Subcutaneous adipose tissue (tissue), 4 donors: ENCODE measurements around the gene CCDC112. TPM values are rescaled to one million over a fixed set of nuclear protein-coding genes. Genes with fewer than 3 reads are reported as not detected.

Source experiments
- total RNA-seq, 4 donors: library from RNA; depleted of rRNA; stranded (reverse); fragments of >200 nt; gene quantifications; one replicate each; pipeline ENCODE4 v1.1.0, GENCODE V29; 2016
- TF ChIP-seq, protein P1 (sequence below): fragments of 450-650 bp; IDR thresholded peaks from one replicate; pipeline ENCODE4 v1.5.1; 2016; ENCODE audit warnings: low read depth, mild to moderate bottlenecking, control low read depth, antibody characterized with exemption, moderate library complexity

CCDC112 gene
- total RNA-seq, 4 donors from 2014 or later, result 5.1 to 16.7 (median 14.5) TPM

DNA sequence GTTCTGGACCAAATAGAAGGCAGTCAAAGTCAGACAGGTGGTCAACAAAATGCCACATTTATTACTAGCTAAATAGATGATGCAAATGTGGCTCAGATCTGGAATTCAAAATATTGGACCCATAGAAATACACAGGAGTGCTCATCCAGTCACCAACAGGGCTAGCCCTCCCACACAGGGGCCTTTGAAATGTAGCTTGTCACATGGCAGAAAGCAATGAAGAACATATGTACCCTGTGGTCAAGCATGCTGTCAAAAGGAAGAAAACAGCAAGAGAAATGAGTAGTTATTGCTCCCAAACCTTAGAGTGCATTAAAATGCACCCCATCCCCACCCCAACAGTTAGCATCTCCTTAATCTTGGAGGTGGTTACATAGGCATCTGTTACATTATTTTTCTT is 20.9 kb upstream of the CCDC112 start:
- TF ChIP-seq, protein P1, sequence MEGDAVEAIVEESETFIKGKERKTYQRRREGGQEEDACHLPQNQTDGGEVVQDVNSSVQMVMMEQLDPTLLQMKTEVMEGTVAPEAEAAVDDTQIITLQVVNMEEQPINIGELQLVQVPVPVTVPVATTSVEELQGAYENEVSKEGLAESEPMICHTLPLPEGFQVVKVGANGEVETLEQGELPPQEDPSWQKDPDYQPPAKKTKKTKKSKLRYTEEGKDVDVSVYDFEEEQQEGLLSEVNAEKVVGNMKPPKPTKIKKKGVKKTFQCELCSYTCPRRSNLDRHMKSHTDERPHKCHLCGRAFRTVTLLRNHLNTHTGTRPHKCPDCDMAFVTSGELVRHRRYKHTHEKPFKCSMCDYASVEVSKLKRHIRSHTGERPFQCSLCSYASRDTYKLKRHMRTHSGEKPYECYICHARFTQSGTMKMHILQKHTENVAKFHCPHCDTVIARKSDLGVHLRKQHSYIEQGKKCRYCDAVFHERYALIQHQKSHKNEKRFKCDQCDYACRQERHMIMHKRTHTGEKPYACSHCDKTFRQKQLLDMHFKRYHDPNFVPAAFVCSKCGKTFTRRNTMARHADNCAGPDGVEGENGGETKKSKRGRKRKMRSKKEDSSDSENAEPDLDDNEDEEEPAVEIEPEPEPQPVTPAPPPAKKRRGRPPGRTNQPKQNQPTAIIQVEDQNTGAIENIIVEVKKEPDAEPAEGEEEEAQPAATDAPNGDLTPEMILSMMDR, result no peak

DNA sequence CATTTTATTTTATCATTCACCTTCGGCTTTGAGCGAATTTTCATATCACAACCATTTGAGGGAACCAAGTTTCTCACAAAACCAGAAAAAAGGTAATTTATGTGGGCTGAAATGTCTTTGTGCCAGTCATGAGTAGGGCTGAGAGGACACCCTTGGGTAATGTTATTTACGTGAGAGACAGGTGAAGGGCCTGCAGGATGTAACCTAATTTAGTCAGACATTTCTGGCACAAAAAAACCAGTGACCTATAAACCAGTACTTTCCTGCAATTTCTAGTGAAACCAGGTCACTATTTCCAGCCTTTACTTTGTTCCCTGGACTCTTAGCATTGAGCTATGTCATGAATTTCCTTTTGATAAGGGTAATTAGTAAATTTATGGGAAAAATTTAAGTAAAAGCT is 17.2 kb upstream of the CCDC112 start:
- TF ChIP-seq, protein P1, result no peak

DNA sequence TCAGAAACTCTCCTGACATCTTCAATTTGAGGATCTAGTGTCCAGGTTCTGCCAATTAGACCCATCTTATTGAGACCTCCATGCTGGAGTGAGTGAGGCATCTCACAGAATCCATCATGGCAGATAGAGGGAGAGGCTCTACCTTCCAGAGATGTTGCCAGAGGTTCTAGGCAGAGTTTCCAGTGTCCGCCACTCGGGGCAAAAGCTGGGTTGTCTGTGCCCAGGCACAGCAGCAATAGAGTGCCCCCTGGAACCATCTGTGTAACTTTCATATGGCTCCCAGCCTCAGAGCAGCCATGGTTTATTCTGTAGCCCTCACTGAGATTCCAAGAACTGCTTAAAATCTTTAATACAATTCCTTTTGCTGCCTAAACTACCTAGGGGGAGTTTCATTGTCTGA is 16.6 kb upstream of the CCDC112 start:
- TF ChIP-seq, protein P1, result no peak

DNA sequence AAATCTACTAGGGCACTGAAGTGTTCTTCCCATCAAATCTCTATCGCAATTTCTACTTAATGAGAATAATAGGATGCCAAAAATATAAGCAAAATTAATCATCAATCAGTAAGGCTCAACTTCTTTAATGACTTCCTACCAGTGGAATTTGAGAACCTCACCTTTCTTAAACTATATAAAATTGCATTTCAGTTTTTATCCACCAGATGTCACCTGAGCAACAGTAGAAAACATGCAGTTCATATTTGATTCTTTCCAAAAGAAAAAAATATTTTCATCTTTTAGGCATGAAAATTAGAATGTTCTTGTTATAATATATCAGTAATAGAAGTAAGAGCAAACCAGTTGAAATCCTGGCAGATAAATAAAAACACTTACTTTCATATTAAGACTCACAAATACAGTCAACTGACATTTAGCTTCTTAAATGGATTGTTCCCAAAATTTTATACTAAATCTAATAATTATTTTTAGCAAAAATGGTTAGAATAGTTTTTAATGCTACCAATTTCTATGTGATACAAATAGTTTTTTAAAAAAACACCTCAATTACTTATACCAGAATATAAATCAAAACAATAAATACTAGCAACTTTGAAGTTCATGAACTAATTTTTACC is 13.4 kb upstream of the CCDC112 start:
- TF ChIP-seq, protein P1, result no peak

DNA sequence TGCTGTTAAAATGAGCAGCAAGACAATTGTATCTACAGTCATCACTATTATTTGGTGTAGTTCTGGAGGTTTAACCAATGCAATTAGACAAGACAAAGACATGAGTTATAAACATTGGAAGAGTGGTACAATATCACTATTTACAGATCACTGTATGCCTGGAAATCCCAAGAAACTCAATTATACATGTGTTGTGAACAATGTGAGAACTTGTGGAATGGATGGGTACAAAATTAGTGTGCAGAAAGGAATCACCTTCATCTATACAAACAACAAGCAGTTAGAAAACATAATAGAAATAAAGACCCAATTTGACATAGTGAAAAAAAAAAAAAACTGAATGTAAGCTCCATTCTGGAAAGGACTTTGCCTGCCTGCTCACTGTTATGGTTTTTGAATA is 12.4 kb upstream of the CCDC112 start:
- TF ChIP-seq, protein P1, result no peak

DNA sequence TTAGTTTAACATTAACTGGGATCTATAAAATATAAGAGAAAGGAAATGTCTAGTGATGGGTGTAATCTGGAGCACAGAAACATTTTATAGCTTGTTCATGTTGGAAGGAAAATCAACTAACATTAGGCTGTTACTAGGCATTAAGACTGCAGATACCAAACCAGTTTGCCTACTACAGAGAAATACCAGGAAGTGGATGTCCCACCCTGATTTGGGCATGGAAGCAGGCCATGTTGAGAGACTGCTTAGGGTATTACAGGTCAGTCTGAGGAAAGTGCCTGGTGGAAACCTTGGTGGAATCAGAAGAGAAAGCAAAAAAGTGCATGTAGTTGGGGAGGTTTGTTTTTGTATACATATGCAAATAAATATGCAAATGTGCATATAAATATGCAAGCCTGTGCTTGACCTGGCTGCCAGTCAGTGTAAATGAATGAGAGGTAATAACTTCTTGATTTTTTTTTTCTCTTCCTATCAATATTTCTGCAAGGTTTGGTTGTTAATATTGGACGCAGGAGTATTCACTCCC is 9.6 kb upstream of the CCDC112 start:
- TF ChIP-seq, protein P1, result no peak

DNA sequence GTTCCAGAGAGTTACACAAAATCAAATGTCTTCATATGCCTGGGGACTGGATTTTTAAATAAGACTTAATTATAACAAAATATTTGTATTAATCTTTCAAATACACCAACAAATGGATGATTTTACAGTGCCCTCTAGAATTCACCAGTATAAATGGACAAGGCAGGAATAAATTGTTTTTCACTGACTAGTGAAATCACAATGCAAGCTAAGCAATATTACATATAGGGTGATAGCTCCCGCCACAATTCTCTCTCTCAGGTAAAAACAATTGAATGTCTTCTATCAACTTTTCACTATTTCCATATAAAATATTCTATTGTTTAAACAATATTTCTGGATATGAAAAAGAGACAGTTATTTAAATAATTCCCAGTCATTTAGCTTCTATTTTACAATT is 8.0 kb upstream of the CCDC112 start:
- TF ChIP-seq, protein P1, result no peak
